ENCODE data around the gene MYLK. TPM values are rescaled to one million over a fixed set of nuclear protein-coding genes. Genes with fewer than 3 reads are reported as not detected.

MYLK gene
- total RNA-seq, 1 donor from 2014 or later, result 11.1 TPM

- TF ChIP-seq CTCF (IDR thresholded peaks at IDR 0.05; ENCODE audit: borderline replicate concordance), result no peak
- peaks cover 24% of the 10 kb centered on the region for H3K4me1 ChIP-seq
- no peak overlapping the region for H3K4me3 ChIP-seq
- H3K36me3 ChIP-seq, result no peaks in the 10 kb centered on the region
- H3K27me3 ChIP-seq (ENCODE audit: low read depth), result no peaks in the 10 kb centered on the region
- no peak for DNase-seq
- H3K27ac ChIP-seq (replicated peaks), result no peak overlapping the region
- intact Hi-C loops (cut with micrococcal nuclease), result no loop called here
- H3K9me3 ChIP-seq (replicated peaks), result no peaks in the 10 kb centered on the region
Observed at GRCh38 chr3:123753286-123753685, 130.8 kb downstream of the MYLK start.

- Histone ChIP-seq H3K9me3 (replicated peaks) (no peaks in the 10 kb centered on the region), H3K4me1 (peaks cover 13% of the 10 kb centered on the region), H3K27me3 (ENCODE audit: low read depth) (no peaks in the 10 kb centered on the region), H3K36me3 (no peaks in the 10 kb centered on the region), H3K27ac (replicated peaks) (no peak overlapping the region), H3K4me3 (no peak overlapping the region)
- no peak for TF ChIP-seq CTCF (IDR thresholded peaks at IDR 0.05; ENCODE audit: borderline replicate concordance)
- intact Hi-C loops (cut with micrococcal nuclease), result no loop called here
- DNase-seq, result no peak
Observed at GRCh38 chr3:123752228-123752627, 131.9 kb downstream of the MYLK start.

GRCh38 chr3:123751433-123751832 is 132.7 kb downstream of the MYLK start:
- Histone ChIP-seq H3K27me3 (ENCODE audit: low read depth) (no peaks in the 10 kb centered on the region), H3K4me3 (no peak overlapping the region), H3K9me3 (replicated peaks) (no peaks in the 10 kb centered on the region), H3K36me3 (no peaks in the 10 kb centered on the region), H3K27ac (replicated peaks) (no peak overlapping the region), H3K4me1 (peaks cover 13% of the 10 kb centered on the region)
- intact Hi-C loops (cut with micrococcal nuclease), result no loop called here
- TF ChIP-seq CTCF (IDR thresholded peaks at IDR 0.05; ENCODE audit: borderline replicate concordance), result no peak
- no peak for DNase-seq

- H3K4me1 ChIP-seq, result peaks cover 13% of the 10 kb centered on the region
- no peak overlapping the region for H3K27ac ChIP-seq (replicated peaks)
- intact Hi-C loops (cut with micrococcal nuclease), result no loop called here
Observed at GRCh38 chr3:123750659-123751420, 133.3 kb downstream of the MYLK start.

GRCh38 chr3:123750209-123750608 is 133.9 kb downstream of the MYLK start:
- no peak overlapping the region for H3K27ac ChIP-seq (replicated peaks)

More at GRCh38 chr3:123750659-123751420, 133.3 kb downstream of the MYLK start:
- no peak overlapping the region for H3K4me3 ChIP-seq
- H3K36me3 ChIP-seq, result no peaks in the 10 kb centered on the region
- H3K9me3 ChIP-seq (replicated peaks), result no peaks in the 10 kb centered on the region
- no peak for DNase-seq
- no peaks in the 10 kb centered on the region for H3K27me3 ChIP-seq (ENCODE audit: low read depth)
- no peak for TF ChIP-seq CTCF (IDR thresholded peaks at IDR 0.05; ENCODE audit: borderline replicate concordance)

More at GRCh38 chr3:123750209-123750608, 133.9 kb downstream of the MYLK start:
- peaks cover 13% of the 10 kb centered on the region for H3K4me1 ChIP-seq
- H3K9me3 ChIP-seq (replicated peaks), result no peaks in the 10 kb centered on the region
- TF ChIP-seq CTCF (IDR thresholded peaks at IDR 0.05; ENCODE audit: borderline replicate concordance), result no peak
- no peaks in the 10 kb centered on the region for H3K27me3 ChIP-seq (ENCODE audit: low read depth)
- no peaks in the 10 kb centered on the region for H3K36me3 ChIP-seq
- H3K4me3 ChIP-seq, result no peak overlapping the region
- intact Hi-C loops (cut with micrococcal nuclease), result no loop called here
- no peak for DNase-seq

All from left ventricle myocardium inferior (tissue), 1 donor.